K562 (cell line): ENCODE data around the gene NMBR. TPM values are rescaled to one million over a fixed set of nuclear protein-coding genes. Genes with fewer than 3 reads are reported as not detected.
A peak's percentile ranks its signal among the peaks of the same experiment; 100 is the strongest.

ENCODE experiments used
- ATAC-seq: fragments of 200-7000 bp; cut with Tn5 transposase; 3 replicates; pipeline ENCODE4 v1.9.1; 2020; ENCODE audit warnings: moderate library complexity
- BruUV-seq: library from RNA; stranded (reverse); fragments of 400-500 nt; replicated peaks from 2 replicates; lab custom pipeline; 2021; lab: Mats Ljungman, UMichigan
- CTCF ChIA-PET: fragments of 300-600 bp; formaldehyde crosslinking; extraction: SDS; loops from one replicate; lab custom pipeline; 2021; ENCODE audit warnings: low intra/inter-chr PET ratio; lab: Yijun Ruan, JAX
- POLR2A ChIA-PET: fragments of 300-600, 350-650 bp; sonication (Branson Sonifier 250); formaldehyde crosslinking; extraction: SDS; loops from one replicate; lab custom pipeline; 2021; ENCODE audit warnings: antibody characterized with exemption, inconsistent platforms; lab: Yijun Ruan, JAX
- DNase-seq, 4 experiments: peaks; one replicate each; pipeline versions ENCODE4 v3.0.0 to v3.0.0-alpha.2; 2011 to 2018; ENCODE audit warnings: low spot score in 3 of 4, mixed read lengths in 3 of 4; ENCODE audit errors: extremely low read depth in 1 of 4
- FAIRE-seq: peaks from 2 replicates; lab custom pipeline; 2011; peaks lifted over from hg19 to GRCh38; lab: Jason Lieb, UNC
- H2AFZ ChIP-seq: 2 replicates; pipeline ENCODE4 v1.6.0; 2011; ENCODE audit warnings: low read depth, low read length, control low read depth, inconsistent platforms
- H3K27ac ChIP-seq: fragments of 200-600 bp; 3 replicates; pipeline ENCODE4 v1.8.0; 2011; ENCODE audit warnings: low read depth, mild to moderate bottlenecking, control low read depth, inconsistent platforms, low read length, moderate library complexity, mixed read lengths; ENCODE audit errors: extremely low read depth
- H3K27me3 ChIP-seq, 2 experiments: fragments of 300-600 bp in 1 of 2; 2 replicates in 1 of 2; 3 replicates in 1 of 2; pipeline versions ENCODE4 v1.6.0 to v1.8.0; 2011; ENCODE audit warnings: inconsistent platforms in 2 of 2, low read length in 2 of 2, mild to moderate bottlenecking in 1 of 2, mixed read lengths in 1 of 2, moderate library complexity in 1 of 2; ENCODE audit not compliant: control insufficient read depth in 2 of 2, insufficient read depth in 2 of 2
- H3K36me3 ChIP-seq: fragments of 300-600 bp; 3 replicates; pipeline ENCODE4 v1.8.0; 2011; ENCODE audit warnings: mild to moderate bottlenecking, low read length, inconsistent platforms; ENCODE audit not compliant: control insufficient read depth, insufficient read depth
- H3K4me1 ChIP-seq, 2 experiments: fragments of 200-600 bp in 1 of 2; replicated peaks in 1 of 2; 2 replicates in 1 of 2; 3 replicates in 1 of 2; pipeline versions ENCODE4 v1.5.1 to v1.8.0; 2011; ENCODE audit warnings: inconsistent platforms in 2 of 2, low read length in 2 of 2, mild to moderate bottlenecking in 1 of 2, mixed read lengths in 1 of 2, moderate library complexity in 1 of 2; ENCODE audit not compliant: control insufficient read depth in 2 of 2, insufficient read depth in 2 of 2
- H3K4me2 ChIP-seq: 2 replicates; pipeline ENCODE4 v1.6.1; 2011; ENCODE audit warnings: low read length, control low read depth, inconsistent platforms, mixed read lengths; ENCODE audit not compliant: insufficient read depth
- H3K4me3 ChIP-seq: fragments of 200-600 bp; sonication (generic), shearing (Covaris generic); 2 replicates; pipeline ENCODE4 v1.5.1; 2016; ENCODE audit warnings: control low read depth, inconsistent platforms
- H3K79me2 ChIP-seq: fragments of 200-600 bp; 3 replicates; pipeline ENCODE4 v1.8.0; 2011; ENCODE audit warnings: low read length, inconsistent platforms; ENCODE audit not compliant: control insufficient read depth, insufficient read depth
- H3K9ac ChIP-seq, 2 experiments: 2 replicates each; pipeline versions ENCODE4 v1.6.0 to v1.6.1; 2011; ENCODE audit warnings: low read depth in 2 of 2, low read length in 2 of 2, control low read depth in 1 of 2, inconsistent platforms in 1 of 2, mild to moderate bottlenecking in 1 of 2, mixed read lengths in 1 of 2; ENCODE audit not compliant: insufficient read depth in 1 of 2
- H3K9me1 ChIP-seq: one replicate; pipeline ENCODE4 v1.6.0; 2011; ENCODE audit warnings: inconsistent platforms, mild to moderate bottlenecking, low read length, moderate library complexity; ENCODE audit not compliant: control insufficient read depth, insufficient read depth
- H3K9me3 ChIP-seq: replicated peaks from 2 replicates; pipeline ENCODE4 v1.5.1; 2011; ENCODE audit warnings: low read depth, low read length, inconsistent platforms; ENCODE audit not compliant: control insufficient read depth, insufficient read depth
- H4K20me1 ChIP-seq: replicated peaks from 2 replicates; pipeline ENCODE4 v1.6.1; 2011; ENCODE audit warnings: low read length, inconsistent platforms, mixed read lengths; ENCODE audit not compliant: control insufficient read depth, insufficient read depth
- POLR2AphosphoS5 ChIP-seq: IDR thresholded peaks from 2 replicates; pipeline ENCODE4 v1.6.1; 2011; ENCODE audit warnings: mild to moderate bottlenecking, low read depth, low read length, moderate library complexity; ENCODE audit not compliant: control insufficient read depth, insufficient read depth
- SMARCB1 ChIP-seq: IDR thresholded peaks from 2 replicates; pipeline ENCODE4 v1.6.1; 2011; ENCODE audit warnings: improper control_type of control experiment, low read depth; ENCODE audit not compliant: insufficient read length
- ZKSCAN3 ChIP-seq: fragments of 250-450 bp; sonication (Bioruptor Pico); IDR thresholded peaks from 2 replicates; pipeline ENCODE4 v1.4.0; 2020
- ZNF507 ChIP-seq: conservative IDR thresholded peaks from 2 replicates; pipeline ENCODE4 v1.6.1; 2017; ENCODE audit warnings: missing genetic modification characterization, missing compliant biosample characterization
- WGBS: fragments of 100-300 bp; shearing (Covaris generic); methylation state at CpG from one replicate; pipeline ENCODE4 v1.1.6; 2016; ENCODE audit warnings: low coverage, mixed read lengths; ENCODE audit not compliant: insufficient coverage; ENCODE audit errors: missing lambda C conversion rate; 5-methylcytosine and 5-hydroxymethylcytosine counted together
- in situ Hi-C: fragments of 300-500 bp; cut with MboI; formaldehyde crosslinking; loops from 4 replicates; pipeline ENCODE4 v1.15.0; 2018; ENCODE audit warnings: inconsistent platforms, mixed read lengths
- intact Hi-C: fragments of 100-400 bp; cut with micrococcal nuclease; formaldehyde crosslinking; loops from 2 replicates; pipeline ENCODE4 v1.14.2; 2022
- polyA plus RNA-seq, 8 experiments: library from polyadenylated mRNA; depleted of rRNA in 4 of 8; stranded (reverse) in 5 of 8; unstranded in 3 of 8; fragments of >200 nt; fragmentation: Nextera tagmentation in 2 of 8; fragmentation: Illumina TruSeq in 1 of 8; extraction: Ambion mirVana in 2 of 8; extraction: Trizol in 1 of 8; gene quantifications; 2 replicates each; pipeline versions ENCODE4 v1.2.1 to v1.2.3, GENCODE V29; 2011 to 2014; ENCODE audit warnings: inconsistent platforms in 1 of 8, missing spikeins in 1 of 8
- total RNA-seq, 7 experiments: library from RNA; depleted of rRNA in 6 of 7; stranded (reverse); fragments of >200 nt in 6 of 7; fragmentation: Illumina TruSeq in 2 of 7; extraction: Trizol in 2 of 7; gene quantifications; 2 replicates each; pipeline versions ENCODE4 v1.2.1 to v1.2.3, GENCODE V29; 2011 to 2021; ENCODE audit warnings: low replicate concordance in 1 of 7
- TF ChIP-seq, protein P1 (sequence below): fragments of 450-650 bp; IDR thresholded peaks from 2 replicates; pipeline ENCODE4 v1.6.1; 2016

Gene NMBR
- total and polyA plus RNA-seq, 9 of the 15 experiments (the other 6 are each of a cell fraction or from before 2014, with no cell fraction given) = not detected

DNA sequence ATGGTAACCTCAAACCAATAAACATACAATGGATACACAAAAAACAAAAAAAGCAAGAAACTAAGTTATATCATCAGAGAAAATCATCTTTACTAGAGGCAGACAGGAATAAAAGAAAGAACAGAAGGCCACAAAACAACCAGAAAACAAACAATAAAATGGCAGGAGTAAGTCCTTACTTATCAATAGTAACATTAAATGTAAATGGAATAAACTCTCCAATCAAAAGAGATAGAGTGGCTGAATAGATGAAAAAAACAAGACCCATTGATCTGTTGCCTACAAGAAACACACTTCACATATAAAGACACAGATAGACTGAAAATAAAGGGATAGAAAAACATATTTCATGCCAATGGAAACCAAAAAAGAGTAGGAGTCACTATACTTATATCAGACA is 95.5 kb downstream of the NMBR start:
- Histone ChIP-seq H3K9me1 (no peaks in the 10 kb centered on the region), H3K36me3 (no peaks in the 10 kb centered on the region), H3K4me1 (no peaks in the 10 kb centered on the region), H3K4me3 (no peak overlapping the region), H3K9me3 (no peaks in the 10 kb centered on the region), H4K20me1 (no peaks in the 10 kb centered on the region), H2AFZ (no peak overlapping the region), H3K4me2 (no peak overlapping the region), H3K27me3 (no peaks in the 10 kb centered on the region), H3K9ac (no peak overlapping the region), H3K27ac (no peak overlapping the region), H3K79me2 (no peaks in the 10 kb centered on the region)
- ChIA-PET CTCF (no interaction called here), POLR2A (no interaction called here)
- FAIRE-seq (no peak), ATAC-seq (no peak), DNase-seq (no peak)
- TF ChIP-seq ZNF507 (peak; percentile 91), ZKSCAN3 (no peak), POLR2AphosphoS5 (no peak)
- intact Hi-C loops = no loop called here
- BruUV-seq = no TSS peak
- in situ Hi-C loops = no loop called here

DNA sequence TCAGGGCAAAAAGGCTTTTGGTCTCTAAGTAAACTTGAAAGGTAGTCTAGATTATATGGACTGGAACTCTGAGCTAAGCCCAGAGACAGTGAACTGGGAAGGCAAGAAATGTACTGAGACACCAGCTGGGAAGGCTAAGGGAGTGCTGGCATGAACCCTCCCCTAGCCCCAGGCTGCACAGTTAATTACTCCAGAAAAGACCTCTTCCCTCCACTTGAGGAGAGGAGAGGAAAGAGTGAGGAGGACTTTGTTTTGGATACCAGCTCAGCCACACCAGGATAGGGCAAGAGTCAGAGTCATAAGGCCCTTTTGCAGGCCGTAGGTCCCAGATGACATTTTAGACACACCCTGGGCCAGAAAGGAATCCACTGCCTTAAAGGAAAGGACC is 98.3 kb downstream of the NMBR start:
- H3K4me2 ChIP-seq = 0 out of 2 replicates have a peak overlapping the region, but pooled peaks have one; percentile 46
- DNase-seq (no peak), FAIRE-seq (no peak), ATAC-seq (peak; percentile 21; the same call in 2 of the 3 replicates)
- no peaks in the 10 kb centered on the region for H3K9me1 ChIP-seq
- H4K20me1 ChIP-seq = no peaks in the 10 kb centered on the region
- no peaks in the 10 kb centered on the region for H3K4me1 ChIP-seq
- CTCF ChIA-PET = no interaction called here
- H3K27me3 ChIP-seq = no peaks in the 10 kb centered on the region
- H3K36me3 ChIP-seq = no peaks in the 10 kb centered on the region
- intact Hi-C loops = no loop called here
- H3K27ac ChIP-seq = no peak overlapping the region
- WGBS = 8% methylated on average over 1 of the region's 1 CpG
- no peak overlapping the region for H3K9ac ChIP-seq
- H3K9me3 ChIP-seq = no peaks in the 10 kb centered on the region
- no peak for TF ChIP-seq SMARCB1
- TF ChIP-seq, protein P1, sequence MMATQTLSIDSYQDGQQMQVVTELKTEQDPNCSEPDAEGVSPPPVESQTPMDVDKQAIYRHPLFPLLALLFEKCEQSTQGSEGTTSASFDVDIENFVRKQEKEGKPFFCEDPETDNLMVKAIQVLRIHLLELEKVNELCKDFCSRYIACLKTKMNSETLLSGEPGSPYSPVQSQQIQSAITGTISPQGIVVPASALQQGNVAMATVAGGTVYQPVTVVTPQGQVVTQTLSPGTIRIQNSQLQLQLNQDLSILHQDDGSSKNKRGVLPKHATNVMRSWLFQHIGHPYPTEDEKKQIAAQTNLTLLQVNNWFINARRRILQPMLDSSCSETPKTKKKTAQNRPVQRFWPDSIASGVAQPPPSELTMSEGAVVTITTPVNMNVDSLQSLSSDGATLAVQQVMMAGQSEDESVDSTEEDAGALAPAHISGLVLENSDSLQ = no peak
- TF ChIP-seq, all 486 proteins: peak for 0
- BruUV-seq = no TSS peak
- H3K79me2 ChIP-seq = no peaks in the 10 kb centered on the region
- in situ Hi-C loops = no loop called here
- H3K4me3 ChIP-seq = no peak overlapping the region; the same call in 1 of the 2 replicates
- POLR2A ChIA-PET = no interaction called here
- peak overlapping the region; percentile 73; the same call in 1 of the 2 replicates for H2AFZ ChIP-seq
